H9 (cell line): Measurements from ENCODE around the gene ZNF225. TPM values are rescaled to one million over a fixed set of nuclear protein-coding genes. Genes with fewer than 3 reads are reported as not detected.

Experiments used
- DNase-seq: peaks from one replicate; pipeline ENCODE4 v3.0.0-alpha.2; 2017
- H2AFZ ChIP-seq: one replicate; pipeline ENCODE4 v1.6.1; 2013; ENCODE audit warnings: mild to moderate bottlenecking, low read length, control low read depth, moderate library complexity
- H2AK5ac ChIP-seq: 2 replicates; pipeline ENCODE4 v1.6.1; 2013; ENCODE audit warnings: low read length, control low read depth, mixed read lengths; ENCODE audit not compliant: insufficient read length
- H2BK120ac ChIP-seq: one replicate; pipeline ENCODE4 v1.6.1; 2013; ENCODE audit warnings: low read depth, mild to moderate bottlenecking, low read length, control low read depth, inconsistent platforms; ENCODE audit not compliant: poor library complexity, severe bottlenecking
- H2BK12ac ChIP-seq: 2 replicates; pipeline ENCODE4 v1.6.1; 2013; ENCODE audit warnings: low read length, control low read depth, mixed read lengths, low read depth; ENCODE audit not compliant: insufficient read length
- H2BK15ac ChIP-seq: 2 replicates; pipeline ENCODE4 v1.6.1; 2013; ENCODE audit warnings: low read depth, low read length, control low read depth
- H2BK20ac ChIP-seq: one replicate; pipeline ENCODE4 v1.6.1; 2013; ENCODE audit warnings: low read depth, mild to moderate bottlenecking, low read length, control low read depth, inconsistent platforms; ENCODE audit not compliant: poor library complexity, severe bottlenecking
- H2BK5ac ChIP-seq: 2 replicates; pipeline ENCODE4 v1.6.1; 2013; ENCODE audit warnings: low read length, control low read depth, mixed read lengths; ENCODE audit not compliant: insufficient read length
- H3K14ac ChIP-seq: 2 replicates; pipeline ENCODE4 v1.6.1; 2013; ENCODE audit warnings: low read length, control low read depth; ENCODE audit not compliant: insufficient read depth
- H3K18ac ChIP-seq: 2 replicates; pipeline ENCODE4 v1.6.1; 2013; ENCODE audit warnings: low read depth, mild to moderate bottlenecking, mixed read lengths, low read length, control low read depth; ENCODE audit not compliant: insufficient read length
- H3K23ac ChIP-seq: 2 replicates; pipeline ENCODE4 v1.6.1; 2013; ENCODE audit warnings: low read length, control low read depth, mixed read lengths, low read depth; ENCODE audit not compliant: insufficient read length
- H3K23me2 ChIP-seq: 2 replicates; pipeline ENCODE4 v1.6.1; 2013; ENCODE audit warnings: low read depth, mild to moderate bottlenecking, mixed read lengths, low read length, control low read depth; ENCODE audit not compliant: insufficient read length, poor library complexity, severe bottlenecking
- H3K27ac ChIP-seq: 2 replicates; pipeline ENCODE4 v1.5.1; 2013; ENCODE audit warnings: low read length, control low read depth, mixed read lengths, low read depth; ENCODE audit not compliant: insufficient read length
- H3K27me3 ChIP-seq: 2 replicates; pipeline ENCODE4 v1.6.1; 2013; ENCODE audit warnings: low read length, control low read depth, inconsistent platforms; ENCODE audit not compliant: insufficient read depth
- H3K4ac ChIP-seq: 2 replicates; pipeline ENCODE4 v1.6.1; 2013; ENCODE audit warnings: low read depth, mild to moderate bottlenecking, control low read depth, inconsistent platforms, low read length, moderate library complexity
- H3K4me1 ChIP-seq: 2 replicates; pipeline ENCODE4 v1.6.1; 2013; ENCODE audit warnings: low read length, control low read depth, inconsistent platforms; ENCODE audit not compliant: insufficient read depth
- H3K4me2 ChIP-seq: 2 replicates; pipeline ENCODE4 v1.6.1; 2013; ENCODE audit warnings: low read length, control low read depth, mixed read lengths; ENCODE audit not compliant: insufficient read length, insufficient read depth
- H3K56ac ChIP-seq: 2 replicates; pipeline ENCODE4 v1.6.1; 2013; ENCODE audit warnings: low read depth, mild to moderate bottlenecking, mixed read lengths, low read length, control low read depth; ENCODE audit not compliant: insufficient read length
- H3K79me1 ChIP-seq: 2 replicates; pipeline ENCODE4 v1.6.1; 2013; ENCODE audit warnings: low read depth, mild to moderate bottlenecking, moderate library complexity, low read length, control low read depth, inconsistent platforms; ENCODE audit not compliant: insufficient read depth, poor library complexity, severe bottlenecking
- H3K79me2 ChIP-seq: 2 replicates; pipeline ENCODE4 v1.6.1; 2013; ENCODE audit warnings: low read length, control low read depth, inconsistent platforms; ENCODE audit not compliant: insufficient read depth
- H3K9ac ChIP-seq: 2 replicates; pipeline ENCODE4 v1.6.1; 2013; ENCODE audit warnings: low read length, control low read depth, mixed read lengths; ENCODE audit not compliant: insufficient read length; ENCODE audit errors: extremely low read depth
- H3K9me3 ChIP-seq: one replicate; pipeline ENCODE4 v1.6.1; 2013; ENCODE audit warnings: low read depth, low read length, inconsistent platforms; ENCODE audit not compliant: control insufficient read depth
- H3T11ph ChIP-seq: one replicate; pipeline ENCODE4 v1.6.1; 2013; ENCODE audit warnings: mild to moderate bottlenecking, low read length, control low read depth, inconsistent platforms
- H4K20me1 ChIP-seq: one replicate; pipeline ENCODE4 v1.6.1; 2013; ENCODE audit not compliant: control insufficient read depth, insufficient read length, insufficient read depth
- H4K5ac ChIP-seq: 2 replicates; pipeline ENCODE4 v1.6.1; 2013; ENCODE audit warnings: low read depth, mild to moderate bottlenecking, mixed read lengths, low read length, control low read depth; ENCODE audit not compliant: insufficient read length
- H4K8ac ChIP-seq: replicated peaks from 2 replicates; pipeline ENCODE4 v1.6.1; 2013; ENCODE audit warnings: low read length, control low read depth, mixed read lengths, low read depth; ENCODE audit not compliant: insufficient read length
- H4K91ac ChIP-seq: 2 replicates; pipeline ENCODE4 v1.6.1; 2013; ENCODE audit warnings: low read depth, mild to moderate bottlenecking, moderate library complexity, mixed read lengths, low read length, control low read depth; ENCODE audit not compliant: insufficient read length
- H3K27ac Mint-ChIP-seq, 3 experiments: 2 replicates in 2 of 3; 3 replicates in 1 of 3; pipeline ENCODE4 v1.8.0; 2020 to 2021; ENCODE audit warnings: mixed read lengths in 3 of 3, mild to moderate bottlenecking in 1 of 3, moderate library complexity in 1 of 3
- H3K27me3 Mint-ChIP-seq: 2 replicates; pipeline ENCODE4 v1.8.0; 2021; ENCODE audit warnings: low read depth, mild to moderate bottlenecking, moderate library complexity, mixed read lengths
- H3K36me3 Mint-ChIP-seq, 3 experiments: 2 replicates in 2 of 3; 3 replicates in 1 of 3; pipeline ENCODE4 v1.8.0; 2020 to 2021; ENCODE audit warnings: low read depth in 3 of 3, mixed read lengths in 3 of 3; ENCODE audit not compliant: insufficient read depth in 1 of 3
- H3K4me1 Mint-ChIP-seq, 2 experiments: 2 replicates each; pipeline ENCODE4 v1.8.0; 2020; ENCODE audit warnings: mixed read lengths in 2 of 2
- H3K4me3 Mint-ChIP-seq, 2 experiments: 2 replicates in 1 of 2; 3 replicates in 1 of 2; pipeline ENCODE4 v1.8.0; 2020 to 2021; ENCODE audit warnings: mild to moderate bottlenecking in 2 of 2, mixed read lengths in 2 of 2, moderate library complexity in 1 of 2
- H3K9me3 Mint-ChIP-seq, 2 experiments: 2 replicates in 1 of 2; 3 replicates in 1 of 2; pipeline ENCODE4 v1.8.0; 2020; ENCODE audit warnings: mild to moderate bottlenecking in 2 of 2, mixed read lengths in 2 of 2, moderate library complexity in 1 of 2
- CTCF ChIP-seq: fragments of 200-600 bp; sonication (generic); conservative IDR thresholded peaks from 3 replicates; pipeline ENCODE4 v1.8.0; 2021; ENCODE audit warnings: antibody characterized with exemption, mild to moderate bottlenecking
- WGBS: extraction: QIAGEN DNeasy Blood & Tissue Kit; methylation state at CpG from one replicate; pipeline ENCODE4 v1.1.7; 2013; ENCODE audit warnings: missing lambda C conversion rate, low lambda C conversion rate, mixed read lengths; ENCODE audit not compliant: insufficient read length; ENCODE audit errors: extremely low coverage; 5-methylcytosine and 5-hydroxymethylcytosine counted together
- total RNA-seq: library from RNA; stranded (reverse); gene quantifications from 2 replicates; pipeline ENCODE4 v1.2.1, GENCODE V29; 2021

The ZNF225 gene
- total RNA-seq, 1 experiment from 2014 or later: 3.9 TPM

GRCh38 chr19:44076325-44076724, 36.9 kb upstream of the ZNF225 start:
- no peak for TF ChIP-seq CTCF
- Histone ChIP-seq H3K23me2 (peaks cover 14% of the 10 kb centered on the region), H3K4ac (no peak overlapping the region), H4K20me1 (no peaks in the 10 kb centered on the region), H3K9ac (no peak overlapping the region), H3K27me3 (no peaks in the 10 kb centered on the region; the same call in 1 of the 2 replicates), H3K4me1 (no peaks in the 10 kb centered on the region), H2BK120ac (no peak overlapping the region), H3K79me2 (no peaks in the 10 kb centered on the region), H3K9me3 (no peaks in the 10 kb centered on the region), H2BK12ac (no peak overlapping the region), H3K18ac (no peak overlapping the region), H3K14ac (no peak overlapping the region), H4K91ac (no peak overlapping the region), H2AK5ac (no peak overlapping the region), H3K79me1 (no peaks in the 10 kb centered on the region), H3K23ac (no peak overlapping the region), H2BK5ac (no peak overlapping the region), H4K8ac (no peak overlapping the region), H3K27ac (no peak overlapping the region), H2BK20ac (no peak overlapping the region), H3T11ph (no peak overlapping the region), H2AFZ (no peak overlapping the region), H3K4me2 (no peak overlapping the region), H3K56ac (no peak overlapping the region), H2BK15ac (no peak overlapping the region), H4K5ac (no peak overlapping the region)
- Mint-ChIP-seq H3K27ac (no peak overlapping the region), H3K4me3 (no peak overlapping the region), H3K9me3 (peaks cover 7 to 10% of the 10 kb centered on the region in 2 experiments), H3K27me3 (peaks cover 20% of the 10 kb centered on the region), H3K36me3 (peaks cover 11 to 21% (median 20%) of the 10 kb centered on the region in 3 experiments), H3K4me1 (peaks cover 12 to 13% of the 10 kb centered on the region in 2 experiments)
- DNase-seq: no peak
- no CpG with 5 or more reads among the region's 2 CpGs for WGBS
